ENCODE data around the gene MSANTD1. TPM values are rescaled to one million over a fixed set of nuclear protein-coding genes. Genes with fewer than 3 reads are reported as not detected.

MSANTD1 gene
- total RNA-seq, 1 experiment from 2014 or later, result 0.77 TPM

- H3K27me3 ChIP-seq (ENCODE audit: low read length), result no peaks in the 10 kb centered on the region
- no peaks in the 10 kb centered on the region; the same call in 1 of the 2 replicates for H3K36me3 ChIP-seq (ENCODE audit: low read depth, low read length)
- no peak overlapping the region for H3K27ac ChIP-seq (ENCODE audit: low read length)
- ATAC-seq (no peak), DNase-seq (no peak)
- H3K4me1 ChIP-seq (ENCODE audit: insufficient read depth, low read length), result no peaks in the 10 kb centered on the region
- H4K20me1 ChIP-seq (ENCODE audit: low read length), result no peaks in the 10 kb centered on the region
- H3K79me2 ChIP-seq (ENCODE audit: low read length), result no peaks in the 10 kb centered on the region
- no TSS peak for BruUV-seq (replicated peaks)
- no peak overlapping the region for H3K4me2 ChIP-seq (ENCODE audit: low read length)
- no peak overlapping the region for H3K4me3 ChIP-seq (ENCODE audit: low read length)
- no peaks in the 10 kb centered on the region for H3F3A ChIP-seq (ENCODE audit: low read length, unreplicated experiment)
- H2AFZ ChIP-seq (ENCODE audit: low read length), result no peak overlapping the region
- H3K9me3 ChIP-seq (ENCODE audit: low read length), result no peaks in the 10 kb centered on the region
- CTCF ChIA-PET, result no interaction called here
- POLR2A ChIA-PET (ENCODE audit: unreplicated experiment), result no interaction called here
- no peak for TF ChIP-seq EZH2 (IDR thresholded peaks at IDR 0.05; ENCODE audit: low read length, unreplicated experiment)
- TF ChIP-seq, protein P1, sequence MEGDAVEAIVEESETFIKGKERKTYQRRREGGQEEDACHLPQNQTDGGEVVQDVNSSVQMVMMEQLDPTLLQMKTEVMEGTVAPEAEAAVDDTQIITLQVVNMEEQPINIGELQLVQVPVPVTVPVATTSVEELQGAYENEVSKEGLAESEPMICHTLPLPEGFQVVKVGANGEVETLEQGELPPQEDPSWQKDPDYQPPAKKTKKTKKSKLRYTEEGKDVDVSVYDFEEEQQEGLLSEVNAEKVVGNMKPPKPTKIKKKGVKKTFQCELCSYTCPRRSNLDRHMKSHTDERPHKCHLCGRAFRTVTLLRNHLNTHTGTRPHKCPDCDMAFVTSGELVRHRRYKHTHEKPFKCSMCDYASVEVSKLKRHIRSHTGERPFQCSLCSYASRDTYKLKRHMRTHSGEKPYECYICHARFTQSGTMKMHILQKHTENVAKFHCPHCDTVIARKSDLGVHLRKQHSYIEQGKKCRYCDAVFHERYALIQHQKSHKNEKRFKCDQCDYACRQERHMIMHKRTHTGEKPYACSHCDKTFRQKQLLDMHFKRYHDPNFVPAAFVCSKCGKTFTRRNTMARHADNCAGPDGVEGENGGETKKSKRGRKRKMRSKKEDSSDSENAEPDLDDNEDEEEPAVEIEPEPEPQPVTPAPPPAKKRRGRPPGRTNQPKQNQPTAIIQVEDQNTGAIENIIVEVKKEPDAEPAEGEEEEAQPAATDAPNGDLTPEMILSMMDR (conservative IDR thresholded peaks at IDR 0.05; ENCODE audit: low read depth, low read length), result no peak
- TF ChIP-seq EZH2phosphoT487 (IDR thresholded peaks at IDR 0.05; ENCODE audit: borderline replicate concordance, low read length), result no peak
- no peaks in the 10 kb centered on the region for H3K9me2 ChIP-seq (replicated peaks; ENCODE audit: low read length)
- intact Hi-C loops (cut with micrococcal nuclease), result no loop called here
- no peak overlapping the region for H3K9ac ChIP-seq (ENCODE audit: low read length)
These were observed 31.7 kb upstream of the MSANTD1 start for GRCh38 chr4:3217266-3217665.

DNA sequence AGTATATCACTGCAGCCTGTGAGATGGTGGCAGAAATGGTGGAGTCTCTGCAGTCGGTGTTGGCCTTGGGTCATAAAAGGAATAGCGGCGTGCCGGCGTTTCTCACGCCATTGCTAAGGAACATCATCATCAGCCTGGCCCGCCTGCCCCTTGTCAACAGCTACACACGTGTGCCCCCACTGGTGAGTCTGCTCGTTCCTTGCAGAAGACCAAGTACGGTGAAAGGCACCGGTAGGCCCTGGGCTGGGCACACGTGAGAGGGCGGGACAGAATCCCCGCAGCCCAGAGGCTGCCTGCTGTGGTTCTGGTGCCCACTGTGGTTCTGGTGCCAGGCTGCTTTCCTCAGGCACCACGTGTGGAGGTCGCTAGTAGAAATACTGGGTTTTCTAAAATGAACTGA, 31.2 kb upstream of the MSANTD1 start:
- Histone ChIP-seq H3K9ac (ENCODE audit: low read length) (no peak overlapping the region), H3K79me2 (ENCODE audit: low read length) (no peaks in the 10 kb centered on the region), H3K9me2 (replicated peaks; ENCODE audit: low read length) (no peaks in the 10 kb centered on the region), H3K9me3 (ENCODE audit: low read length) (no peaks in the 10 kb centered on the region), H3K4me1 (ENCODE audit: insufficient read depth, low read length) (no peaks in the 10 kb centered on the region), H3K27ac (ENCODE audit: low read length) (no peak overlapping the region), H3K4me2 (ENCODE audit: low read length) (no peak overlapping the region), H3K36me3 (ENCODE audit: low read depth, low read length) (no peaks in the 10 kb centered on the region; the same call in 1 of the 2 replicates), H3K27me3 (ENCODE audit: low read length) (no peaks in the 10 kb centered on the region), H2AFZ (ENCODE audit: low read length) (no peak overlapping the region), H3K4me3 (ENCODE audit: low read length) (no peak overlapping the region), H3F3A (ENCODE audit: low read length, unreplicated experiment) (no peaks in the 10 kb centered on the region), H4K20me1 (ENCODE audit: low read length) (no peaks in the 10 kb centered on the region)
- POLR2A ChIA-PET (ENCODE audit: unreplicated experiment), result no interaction called here
- no TSS peak for BruUV-seq (replicated peaks)
- ATAC-seq (no peak), DNase-seq (no peak)
- intact Hi-C loops (cut with micrococcal nuclease), result no loop called here
- CTCF ChIA-PET, result no interaction called here
- no peak for TF ChIP-seq EZH2 (IDR thresholded peaks at IDR 0.05; ENCODE audit: low read length, unreplicated experiment)

DNA sequence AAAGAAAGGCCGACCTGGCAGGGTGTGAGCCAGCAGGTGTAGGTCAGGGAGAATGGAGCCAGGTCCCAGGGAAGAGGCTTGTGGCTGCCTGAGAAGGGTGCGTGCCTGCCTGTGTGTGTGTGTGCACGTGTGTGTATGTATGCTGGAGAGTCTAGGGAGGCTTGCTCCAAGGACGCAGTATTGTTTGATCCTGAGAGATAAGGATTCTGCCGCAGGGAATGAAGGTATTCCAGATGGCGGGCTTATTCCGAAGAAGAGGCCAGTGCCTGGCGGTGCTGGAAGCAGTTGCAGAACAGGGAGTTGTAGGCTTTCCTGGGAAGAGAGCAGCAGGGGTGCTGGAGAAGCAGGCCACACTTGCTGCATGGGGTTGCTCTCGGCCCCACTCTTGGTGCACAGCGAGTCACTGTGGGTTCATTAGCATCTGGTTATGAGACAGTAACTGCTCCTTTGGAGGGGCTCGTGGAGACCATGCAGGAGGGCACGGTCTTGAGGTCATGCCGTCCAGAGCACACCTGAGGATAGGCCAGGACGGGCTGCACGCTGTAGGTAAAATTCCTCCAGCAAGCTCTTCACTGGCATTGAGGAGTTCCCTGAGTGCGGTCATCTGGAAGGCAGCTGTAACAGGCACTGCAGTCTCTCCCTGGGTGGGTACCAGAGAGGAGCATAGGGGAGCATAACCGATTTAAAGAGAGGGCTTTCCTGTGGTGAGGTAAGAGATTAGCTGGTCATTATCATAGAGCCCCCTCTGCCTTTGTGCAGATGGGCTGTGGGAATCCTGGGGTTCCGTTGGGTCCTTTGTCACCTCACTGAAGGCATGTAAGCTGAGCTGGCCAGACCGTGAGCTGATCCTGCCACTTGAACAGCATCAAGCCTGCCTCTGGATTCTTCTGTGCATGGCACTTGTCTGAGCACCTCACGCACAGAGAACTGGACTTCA, 29.9 kb upstream of the MSANTD1 start:
- no peaks in the 10 kb centered on the region for H3K9me2 ChIP-seq (replicated peaks; ENCODE audit: low read length)
- no peak overlapping the region for H3K4me3 ChIP-seq (ENCODE audit: low read length)
- TF ChIP-seq EZH2phosphoT487 (IDR thresholded peaks at IDR 0.05; ENCODE audit: borderline replicate concordance, low read length), result no peak
- no peak for TF ChIP-seq EZH2 (IDR thresholded peaks at IDR 0.05; ENCODE audit: low read length, unreplicated experiment)
- TF ChIP-seq, protein P1 (conservative IDR thresholded peaks at IDR 0.05; ENCODE audit: low read depth, low read length), result no peak
- no peak for ATAC-seq
- no peaks in the 10 kb centered on the region for H3K4me1 ChIP-seq (ENCODE audit: insufficient read depth, low read length)
- H3K27me3 ChIP-seq (ENCODE audit: low read length), result no peaks in the 10 kb centered on the region
- no peaks in the 10 kb centered on the region; the same call in 1 of the 2 replicates for H3K36me3 ChIP-seq (ENCODE audit: low read depth, low read length)
- ChIA-PET POLR2A (ENCODE audit: unreplicated experiment) (no interaction called here), CTCF (no interaction called here)
- no peak overlapping the region for H3K27ac ChIP-seq (ENCODE audit: low read length)
- no peaks in the 10 kb centered on the region for H3K9me3 ChIP-seq (ENCODE audit: low read length)
- H3K4me2 ChIP-seq (ENCODE audit: low read length), result no peak overlapping the region
- no TSS peak for BruUV-seq (replicated peaks)
- no peak for DNase-seq
- no peak overlapping the region for H3K9ac ChIP-seq (ENCODE audit: low read length)
- H3K79me2 ChIP-seq (ENCODE audit: low read length), result no peaks in the 10 kb centered on the region
- intact Hi-C loops (cut with micrococcal nuclease), result no loop called here
- H3F3A ChIP-seq (ENCODE audit: low read length, unreplicated experiment), result no peaks in the 10 kb centered on the region
- H4K20me1 ChIP-seq (ENCODE audit: low read length), result no peaks in the 10 kb centered on the region
- no peak overlapping the region for H2AFZ ChIP-seq (ENCODE audit: low read length)

Data from PC-3 (cell line).